HG03097 (cell line): Measurements from ENCODE around the gene WDFY4.

ENCODE experiments used
- ATAC-seq: cut with Tn5 transposase; IDR thresholded peaks from one replicate; pipeline ENCODE4 v1.9.1; 2021; ENCODE audit not compliant: unreplicated experiment, low FRiP score

WDFY4 gene

GRCh38 chr10:48786606-48787282, 102.1 kb downstream of the WDFY4 start:
- no peak for ATAC-seq

- ATAC-seq, result no peak
These were observed 103.9 kb downstream of the WDFY4 start for GRCh38 chr10:48788554-48788953.

- no peak for ATAC-seq
These were observed 105.1 kb downstream of the WDFY4 start for GRCh38 chr10:48789486-48790456.

- no peak for ATAC-seq
These were observed 105.9 kb downstream of the WDFY4 start for GRCh38 chr10:48790457-48791044.

- ATAC-seq, result no peak
These were observed 106.7 kb downstream of the WDFY4 start for GRCh38 chr10:48791267-48791928.

GRCh38 chr10:48792121-48792520, 107.4 kb downstream of the WDFY4 start:
- ATAC-seq, result no peak

- ATAC-seq, result no peak
These were observed 108.0 kb downstream of the WDFY4 start for GRCh38 chr10:48792687-48793096.

GRCh38 chr10:48794074-48794473, 109.4 kb downstream of the WDFY4 start:
- no peak for ATAC-seq

GRCh38 chr10:48796713-48797245, 112.1 kb downstream of the WDFY4 start:
- no peak for ATAC-seq

- no peak for ATAC-seq
These were observed 113.2 kb downstream of the WDFY4 start for GRCh38 chr10:48797830-48798229.

- ATAC-seq, result no peak
These were observed 114.0 kb downstream of the WDFY4 start for GRCh38 chr10:48798481-48799254.

GRCh38 chr10:48799341-48800006, 114.8 kb downstream of the WDFY4 start:
- ATAC-seq, result no peak

- no peak for ATAC-seq
These were observed 115.5 kb downstream of the WDFY4 start for GRCh38 chr10:48800007-48800675.

- no peak for ATAC-seq
These were observed 116.3 kb downstream of the WDFY4 start for GRCh38 chr10:48801001-48801421.

- peak; percentile 70 for ATAC-seq
These were observed 118.0 kb downstream of the WDFY4 start for GRCh38 chr10:48802611-48803071.

GRCh38 chr10:48803801-48804584, 119.3 kb downstream of the WDFY4 start:
- ATAC-seq, result no peak

GRCh38 chr10:48804740-48805182, 120.1 kb downstream of the WDFY4 start:
- ATAC-seq, result no peak

GRCh38 chr10:48805411-48805810, 120.7 kb downstream of the WDFY4 start:
- no peak for ATAC-seq
